NOMO-1 treated with dmso at 0.1 percent for 144 hours (cell line): ENCODE results near the gene NCOA7.
A peak's percentile ranks its signal among the peaks of the same experiment; 100 is the strongest.
"Not testable (repeated sequence)": the region's sequence is repeated elsewhere in the genome, so short reads cannot be mapped to it uniquely, and the experiment has no call there.

Source experiments
- DNase-seq: peaks from one replicate; lab custom pipeline; 2025; ENCODE audit not compliant: unreplicated experiment; lab: John Stamatoyannopoulos, UW

Gene NCOA7

DNA sequence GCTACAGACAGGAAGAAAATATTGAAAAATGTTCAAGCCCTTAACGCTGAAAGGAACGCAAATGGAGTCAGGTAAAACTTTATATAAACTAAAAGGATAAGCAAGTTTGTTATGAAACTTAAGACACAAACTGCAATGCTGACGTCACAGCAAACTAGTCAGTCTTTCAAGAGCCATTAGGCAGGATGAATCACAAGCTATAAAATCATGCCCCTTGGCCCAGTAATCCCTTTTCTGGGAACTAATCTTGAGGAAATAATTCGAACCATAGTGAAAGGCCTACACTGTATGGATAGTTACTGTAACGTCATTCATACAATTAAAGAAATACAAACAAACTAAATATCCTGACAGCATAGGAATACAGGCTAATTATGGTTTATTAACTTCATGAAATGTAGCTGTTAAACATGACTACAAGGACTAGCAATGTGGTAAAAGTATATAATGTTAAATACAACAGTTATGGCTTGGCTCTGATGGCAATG is 123.1 kb downstream of the NCOA7 start:
- no peak for DNase-seq

DNA sequence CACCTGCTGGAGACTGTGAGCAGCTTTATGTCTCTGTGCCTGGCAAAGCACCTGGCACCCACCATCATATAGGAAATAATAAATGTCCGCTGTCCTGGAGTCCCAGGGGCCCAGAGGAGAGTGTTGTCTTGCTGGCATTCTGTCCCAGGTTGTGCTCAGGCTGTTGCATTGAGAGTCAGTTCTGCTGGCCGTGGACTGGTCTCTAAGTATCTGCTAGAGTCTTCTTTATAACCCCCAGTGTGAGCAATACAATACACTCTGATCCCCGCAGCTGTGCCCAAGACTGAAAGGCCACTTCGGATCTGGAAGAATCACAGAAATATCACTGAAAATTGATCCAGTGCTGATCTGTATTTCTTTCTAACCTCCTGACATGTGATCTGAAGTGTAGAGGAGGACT is 127.5 kb downstream of the NCOA7 start:
- DNase-seq = no peak

DNA sequence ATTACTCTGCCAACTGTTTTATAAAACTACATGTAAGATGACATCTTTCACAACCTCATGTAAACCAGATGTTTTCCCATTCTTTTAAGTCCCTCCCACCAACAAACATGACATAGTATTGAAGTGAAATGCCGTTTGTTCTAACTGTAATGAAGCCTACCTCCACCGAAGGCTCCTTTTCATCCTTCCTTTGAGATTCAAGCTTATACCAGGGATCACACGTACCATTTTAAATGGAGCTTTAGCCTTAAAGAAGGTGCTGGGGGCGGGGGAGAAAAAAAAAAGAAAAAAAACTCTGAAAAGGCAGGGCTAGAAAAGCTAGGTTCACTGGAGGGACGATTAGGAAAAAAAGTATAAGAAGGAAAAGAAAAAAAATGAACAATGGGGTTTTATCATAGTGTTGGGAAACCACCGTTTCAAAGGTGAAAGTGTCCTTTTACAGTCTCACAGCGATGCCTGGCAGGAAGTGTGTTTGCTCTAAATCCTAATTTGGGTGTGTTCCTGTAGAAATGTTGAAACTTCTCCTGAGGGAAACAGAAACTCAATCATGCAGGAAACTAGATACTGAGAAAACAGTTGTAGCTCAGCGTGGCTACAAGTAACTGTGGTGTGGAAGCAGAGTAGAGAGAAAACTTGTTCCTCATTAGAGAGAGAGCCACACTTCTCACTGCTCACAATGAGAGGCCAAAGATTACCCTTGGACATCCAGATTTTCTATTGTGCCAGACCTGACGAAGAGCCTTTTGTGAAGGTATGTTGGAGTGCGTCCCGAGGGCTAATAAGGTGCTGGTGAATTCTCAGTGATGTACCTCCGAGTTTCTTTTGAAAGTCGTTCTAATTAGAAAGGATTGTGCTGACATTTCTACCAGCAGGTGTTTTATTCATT is 128.2 kb downstream of the NCOA7 start:
- DNase-seq = peak; percentile 55

DNA sequence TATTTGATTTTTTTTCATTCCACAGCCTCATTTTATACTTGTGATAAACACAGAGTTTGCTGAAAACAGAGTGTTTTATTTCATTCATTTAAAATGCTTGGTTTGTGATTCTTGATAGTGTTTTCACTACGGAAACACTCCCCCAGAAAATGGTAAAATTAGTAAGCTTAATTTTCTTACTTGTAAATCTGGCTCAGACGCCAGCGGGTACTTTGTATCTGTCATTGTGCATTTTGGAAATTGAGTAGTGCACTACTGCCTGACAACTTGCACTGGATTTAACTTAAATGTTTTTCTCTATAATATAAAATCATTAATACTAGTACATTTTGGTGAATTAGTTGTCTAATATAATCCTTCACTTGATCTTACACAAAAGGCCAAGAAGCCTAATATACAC is 128.9 kb downstream of the NCOA7 start:
- no peak for DNase-seq

DNA sequence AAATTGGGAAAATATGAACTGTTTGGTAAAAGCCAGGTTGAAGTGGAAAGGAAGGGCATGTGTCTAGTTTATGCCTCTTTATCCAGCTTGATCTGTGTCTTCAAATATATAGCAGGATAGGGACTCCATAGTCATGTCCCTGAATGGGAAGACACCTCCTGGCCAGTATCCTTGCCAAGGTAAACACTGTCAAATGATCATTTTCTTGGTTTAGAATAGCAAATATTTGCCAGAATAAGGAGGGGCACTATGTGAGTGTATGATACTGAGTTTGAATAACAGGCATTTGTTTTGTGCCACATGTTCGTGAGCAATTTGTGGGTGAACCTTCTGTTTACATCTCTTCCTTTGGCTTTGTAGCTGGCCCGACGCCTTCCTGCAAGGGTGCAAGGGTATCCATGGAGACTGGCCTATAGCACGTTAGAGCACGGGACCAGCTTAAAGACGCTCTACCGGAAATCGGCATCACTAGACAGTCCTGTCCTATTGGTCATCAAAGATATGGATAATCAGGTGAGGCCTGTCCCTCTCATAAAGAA is 131.6 kb downstream of the NCOA7 start:
- no peak for DNase-seq

DNA sequence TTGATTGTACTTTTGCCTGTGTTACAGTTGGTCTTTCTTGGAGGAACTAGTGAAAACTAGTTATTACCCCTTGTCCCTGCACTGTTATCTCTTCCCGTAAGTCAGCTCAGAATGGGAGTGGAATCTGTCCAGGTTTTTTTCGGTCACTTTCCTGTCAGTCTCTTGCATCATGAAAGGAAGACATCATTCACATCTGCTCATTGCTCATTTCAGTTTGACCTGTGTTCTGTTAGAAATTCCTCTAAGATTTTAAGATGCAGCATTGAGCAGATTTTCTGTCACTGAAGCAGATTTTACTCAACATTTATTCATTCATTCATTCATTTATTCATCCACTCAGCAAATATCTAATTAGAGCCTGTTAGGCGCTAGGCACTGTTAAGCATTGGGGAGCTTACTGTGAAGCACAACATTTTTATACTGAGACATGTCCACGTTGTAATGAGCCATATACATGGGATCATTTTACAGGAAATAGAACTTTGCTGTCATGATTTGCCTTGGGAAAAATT is 132.7 kb downstream of the NCOA7 start:
- no peak for DNase-seq

DNA sequence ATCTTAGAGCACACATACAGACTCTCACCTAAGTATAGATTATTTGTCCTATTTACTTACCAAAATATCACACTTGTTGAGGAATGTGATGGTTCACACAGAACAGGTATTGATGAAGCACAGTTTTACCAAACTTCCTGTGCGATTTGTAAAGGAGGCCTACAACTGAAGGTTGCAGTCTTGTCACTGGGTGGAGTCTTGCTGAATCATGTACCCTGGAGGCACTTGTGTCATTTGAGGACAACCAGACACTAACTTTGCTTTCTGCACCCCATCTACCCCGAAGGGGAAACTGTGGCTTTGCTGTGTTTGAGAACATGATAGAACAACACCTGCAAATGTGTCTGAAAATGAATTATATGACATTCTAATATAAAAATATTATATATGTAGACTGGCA is 133.4 kb downstream of the NCOA7 start:
- DNase-seq = no peak

DNA sequence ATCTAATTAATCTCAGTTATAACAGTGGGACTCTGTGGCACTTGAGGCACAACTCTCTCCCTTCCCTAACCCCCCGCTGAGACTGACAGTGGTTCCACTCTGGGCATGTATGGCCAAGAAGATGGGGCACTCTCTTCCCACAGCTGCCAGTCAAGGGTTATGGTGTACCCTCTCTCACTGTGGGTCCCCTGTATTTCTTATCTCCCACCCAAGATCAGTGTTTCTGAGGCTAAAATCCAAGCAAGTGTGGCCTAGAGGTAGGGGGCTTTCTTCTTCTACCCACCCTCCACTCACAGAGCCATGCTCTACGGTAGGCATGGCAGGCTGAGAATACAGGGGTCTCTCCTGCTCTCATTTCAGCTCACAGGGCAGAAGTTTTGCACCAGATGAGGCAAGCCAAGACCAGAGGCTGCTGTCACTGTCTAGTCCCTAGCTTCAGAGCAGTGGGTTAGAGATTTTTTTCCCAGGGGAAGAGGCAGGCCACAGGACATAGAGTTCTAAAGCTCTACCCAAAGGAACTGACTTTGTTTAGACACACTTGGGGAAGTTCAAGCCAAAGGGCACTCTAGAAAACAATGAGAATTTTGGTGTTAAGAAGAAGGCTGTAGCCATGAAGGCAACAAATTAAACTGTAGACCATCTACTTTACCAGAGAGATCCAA is 134.1 kb downstream of the NCOA7 start:
- no peak for DNase-seq

DNA sequence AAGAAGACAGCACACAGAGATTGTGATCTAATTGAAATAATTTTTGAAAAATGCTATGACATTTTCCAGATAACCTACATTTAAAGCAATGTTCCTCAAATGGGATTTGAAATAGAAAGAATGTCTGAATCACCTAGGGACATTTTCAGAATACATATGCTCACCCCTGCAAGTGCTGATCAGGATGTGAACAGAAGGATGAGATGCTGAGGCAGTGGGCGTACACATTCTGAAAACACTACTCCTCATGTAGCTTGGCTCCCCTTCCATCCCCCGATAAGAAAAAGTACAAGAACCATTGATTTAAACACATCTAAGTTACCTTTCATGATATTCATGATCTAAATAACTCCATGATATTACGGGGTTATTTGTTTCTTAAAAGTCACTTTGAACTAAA is 136.0 kb downstream of the NCOA7 start:
- no peak for DNase-seq

DNA sequence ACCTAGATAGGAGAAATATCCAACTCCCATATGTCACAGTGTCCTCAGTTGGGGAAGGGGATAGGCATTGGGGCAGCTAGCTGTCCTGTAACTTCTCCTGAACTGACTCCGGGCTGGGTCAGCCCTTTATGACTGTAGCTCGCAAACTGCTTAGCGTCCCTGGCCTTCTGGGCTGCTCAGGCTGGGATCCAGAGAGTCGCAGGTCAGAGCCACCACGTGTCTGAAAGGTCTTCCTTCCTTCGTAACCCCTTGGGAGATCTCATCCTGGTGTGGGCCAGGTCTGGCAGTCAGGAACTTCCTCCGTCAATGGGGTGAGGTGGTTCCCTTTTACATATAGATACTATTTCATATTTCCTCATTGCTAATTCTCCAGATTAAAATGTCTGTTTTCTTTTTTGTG is 137.0 kb downstream of the NCOA7 start:
- no peak for DNase-seq

DNA sequence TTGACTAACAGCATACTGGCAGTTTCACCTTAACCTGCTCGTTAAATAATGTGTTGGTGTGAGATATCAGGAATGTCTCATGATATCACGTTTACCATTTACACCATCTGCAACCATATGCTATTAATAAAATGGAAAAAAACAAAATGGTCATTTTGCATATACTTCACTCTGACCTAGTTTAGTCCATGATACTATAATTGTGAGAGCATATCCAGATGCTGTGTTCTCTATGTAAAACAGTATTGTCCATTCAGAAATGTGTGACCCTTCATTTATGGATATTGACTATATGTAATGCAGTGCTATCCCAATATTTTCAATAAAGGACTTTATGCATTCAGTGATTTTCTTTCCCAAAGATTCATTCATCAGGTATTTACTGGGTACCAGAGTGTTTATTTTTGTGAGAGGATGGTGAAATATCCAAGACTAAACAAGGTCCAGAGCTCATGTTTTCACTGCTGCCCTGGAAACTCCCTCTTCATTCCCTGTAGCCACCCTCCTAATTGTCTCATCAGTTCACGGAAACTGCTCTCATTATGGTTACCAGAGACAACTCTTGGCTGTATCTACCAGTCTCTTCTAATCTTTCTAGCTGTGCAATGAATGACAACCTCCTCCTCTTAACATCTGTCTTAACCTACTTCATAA is 140.1 kb downstream of the NCOA7 start:
- no peak for DNase-seq

DNA sequence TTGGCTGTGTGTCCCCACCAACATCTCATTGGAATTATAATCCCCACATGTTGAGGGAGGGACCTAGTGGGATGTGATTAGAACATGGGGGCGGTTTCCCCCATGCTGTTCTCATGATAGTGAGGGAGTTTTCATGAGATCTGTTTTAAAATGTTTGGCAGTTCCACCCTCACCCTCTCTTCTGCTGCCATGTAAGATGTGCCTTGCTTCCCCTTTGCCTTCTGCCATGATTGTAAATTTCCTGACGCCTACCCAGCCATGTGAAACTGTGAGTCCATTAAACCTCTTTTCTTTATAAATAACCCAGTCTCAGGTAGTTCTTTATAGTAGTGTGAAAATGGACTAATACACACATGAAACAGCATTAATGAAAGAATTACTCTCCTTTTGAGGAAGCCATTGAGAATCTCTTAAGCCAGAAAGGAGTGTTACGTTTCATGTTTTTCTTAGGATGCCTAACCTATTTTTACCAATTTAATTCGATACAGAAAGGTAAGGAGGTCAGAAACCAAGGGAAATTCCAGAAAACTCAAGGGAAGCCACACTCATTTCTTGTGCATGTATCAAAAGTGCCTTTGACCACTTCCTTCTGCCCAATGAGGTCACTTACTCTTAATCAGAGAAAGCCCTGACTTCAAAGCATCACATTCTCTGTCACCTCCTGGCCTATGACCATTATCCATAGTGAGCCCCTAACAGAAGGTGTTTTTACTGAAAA is 141.1 kb downstream of the NCOA7 start:
- no peak for DNase-seq

DNA sequence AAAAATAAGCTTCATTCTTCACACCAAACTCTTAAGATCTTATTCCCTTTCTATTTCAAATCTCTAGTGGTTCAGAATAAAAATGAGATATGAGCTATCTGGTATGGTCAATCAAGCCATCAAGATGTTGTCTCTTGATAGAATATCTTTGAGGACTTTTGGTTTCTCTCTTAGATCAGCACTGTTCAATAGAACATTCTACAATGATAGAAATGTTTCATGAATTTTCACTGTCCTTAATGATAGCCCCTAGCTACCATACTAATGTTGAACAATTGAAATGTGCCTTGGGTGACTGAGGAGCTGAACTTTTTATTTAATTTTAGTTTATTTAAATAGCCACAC is 141.7 kb downstream of the NCOA7 start:
- DNase-seq = no peak

DNA sequence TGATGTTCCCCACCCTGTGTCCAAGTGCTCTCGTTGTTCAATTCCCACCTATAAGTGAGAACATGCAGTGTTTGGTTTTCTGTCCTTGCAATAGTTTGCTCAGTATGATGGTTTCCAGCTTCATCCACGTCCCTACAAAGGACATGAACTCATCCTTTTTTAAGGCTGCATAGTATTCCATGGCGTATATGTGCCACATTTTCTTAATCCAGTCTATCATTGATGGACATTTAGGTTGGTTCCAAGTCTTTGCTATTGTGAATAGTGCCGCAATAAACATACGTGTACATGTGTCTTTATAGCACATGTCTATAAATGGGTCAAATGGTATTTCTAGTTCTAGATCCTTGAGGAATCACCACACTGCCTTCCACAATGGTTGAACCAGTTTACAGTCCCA is 144.8 kb downstream of the NCOA7 start:
- DNase-seq = not testable (repeated sequence)

DNA sequence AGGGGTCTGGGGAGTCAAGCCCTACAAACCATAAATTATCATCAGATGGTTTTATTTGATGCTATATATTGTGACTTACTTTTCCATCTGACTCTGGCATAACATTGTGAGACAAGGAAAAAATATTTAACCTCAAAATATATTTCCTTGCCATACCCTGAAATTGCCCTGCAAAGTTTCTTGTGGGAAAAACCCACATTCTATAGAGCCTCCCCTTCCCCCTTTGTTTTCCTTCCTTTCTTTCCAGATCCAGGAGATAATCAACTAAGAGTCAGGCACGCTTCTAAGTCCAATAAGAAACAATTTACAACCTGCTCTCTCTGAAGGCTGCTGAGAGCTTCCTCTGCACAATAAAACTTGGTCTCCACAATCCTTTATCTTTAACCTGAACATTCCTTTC is 148.3 kb downstream of the NCOA7 start:
- DNase-seq = no peak

DNA sequence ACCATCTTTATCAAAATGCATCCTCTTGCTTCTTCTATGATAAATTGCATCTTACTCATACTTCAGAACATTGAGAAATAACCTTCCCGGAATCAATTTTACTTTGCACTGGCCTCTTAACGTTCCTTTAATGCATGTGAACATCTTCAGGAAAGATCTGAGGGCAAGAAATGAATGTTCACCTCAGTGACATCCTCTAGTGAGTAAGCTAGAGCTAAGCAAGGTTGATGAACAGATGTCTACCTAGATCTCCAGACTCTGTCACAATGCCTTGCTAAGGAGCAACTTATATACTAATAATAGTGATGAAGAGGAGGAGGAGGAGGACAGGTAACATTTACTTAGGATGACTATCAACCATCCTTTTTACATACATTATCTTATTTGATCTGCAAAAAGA is 149.0 kb downstream of the NCOA7 start:
- DNase-seq = no peak

DNA sequence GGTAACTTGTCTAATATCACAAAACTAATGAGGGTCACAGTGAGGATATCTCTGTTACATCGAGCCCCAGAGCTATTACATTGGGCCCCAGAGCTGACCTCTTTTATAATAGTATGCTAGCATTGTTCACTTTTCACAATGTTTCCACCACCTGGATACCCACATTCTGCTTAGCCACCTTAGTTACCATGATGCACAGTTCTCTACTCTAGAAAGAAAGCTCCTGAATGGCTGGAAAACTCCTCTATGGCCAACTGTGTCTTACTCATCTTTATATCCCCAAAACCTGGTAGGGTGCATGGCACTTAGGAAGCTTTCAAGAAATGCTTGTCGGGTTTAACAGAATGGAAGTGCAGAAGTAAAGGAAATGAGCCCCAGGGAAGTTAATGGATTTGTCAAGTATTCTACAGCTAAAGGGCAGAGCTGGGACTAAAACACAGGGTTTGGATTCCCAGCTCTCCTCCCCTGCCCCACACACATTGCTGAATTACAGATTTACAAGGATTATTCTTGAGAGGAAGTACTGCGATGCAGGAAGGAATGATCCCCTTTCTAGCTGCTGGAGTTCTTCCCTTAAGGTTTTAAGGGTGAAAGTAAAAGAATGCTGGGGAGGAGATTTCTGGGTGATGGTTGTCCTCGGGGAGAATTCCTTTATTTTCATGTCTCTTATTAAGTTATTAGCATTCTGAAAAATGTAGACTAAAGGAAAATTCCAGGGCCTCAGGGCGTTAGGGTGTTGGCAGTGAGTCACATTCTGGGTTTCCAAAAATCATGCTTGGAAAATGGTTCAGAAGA is 149.7 kb downstream of the NCOA7 start:
- DNase-seq = no peak

DNA sequence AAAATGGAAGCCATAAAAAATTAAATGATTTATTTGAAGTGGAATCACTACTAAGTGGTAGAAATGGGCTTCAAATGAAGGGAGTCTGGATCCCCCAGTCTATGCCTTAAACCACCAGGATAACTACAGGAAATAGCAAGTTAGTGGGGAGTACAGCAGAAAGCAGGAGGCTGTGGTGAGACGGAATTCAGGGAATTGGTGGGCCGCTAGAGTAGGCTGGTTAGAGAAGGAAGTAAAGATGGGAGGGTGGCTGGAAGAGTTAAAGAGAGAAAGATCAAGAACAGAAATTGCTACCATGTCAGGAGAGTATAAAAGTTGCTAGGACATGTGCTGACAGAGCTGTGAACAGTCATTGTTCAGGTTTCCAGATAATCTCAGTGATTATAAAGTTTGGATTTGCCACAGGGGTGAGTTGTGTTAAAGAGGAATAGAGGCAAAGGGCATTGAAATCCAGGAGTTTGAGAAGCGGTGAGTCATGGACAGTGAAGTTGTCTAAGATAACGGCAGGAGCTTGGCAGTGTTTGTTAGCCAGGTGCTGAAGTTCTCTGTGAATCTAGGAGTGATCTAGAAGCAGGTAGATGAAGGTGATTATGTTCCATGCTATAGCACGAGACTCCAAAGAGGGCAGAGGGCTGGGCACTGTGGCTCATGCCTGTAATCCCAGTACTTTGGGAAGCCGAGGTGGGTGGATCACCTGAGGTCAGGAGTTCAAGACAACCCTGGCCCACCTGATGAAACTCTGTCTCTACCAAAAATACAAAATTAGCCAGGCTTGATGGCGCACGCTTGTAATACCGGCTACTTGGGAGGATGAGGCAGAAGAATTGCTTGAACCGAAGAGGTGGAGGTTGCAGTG is 152.1 kb downstream of the NCOA7 start:
- no peak for DNase-seq
